Astrocyte of the spinal cord (primary cell): Measurements from ENCODE around the gene USP7.

ENCODE experiments used
- DNase-seq: peaks from one replicate; pipeline ENCODE4 v3.0.0; 2011; ENCODE audit warnings: low read depth, low spot score
- H3K4me3 ChIP-seq: 2 replicates; pipeline ENCODE4 v1.5.1; 2011; ENCODE audit warnings: low read depth, mild to moderate bottlenecking, low read length, moderate library complexity
- in situ Hi-C: cut with HindIII; loops from 2 replicates; pipeline ENCODE4 v1.10.0; 2017; ENCODE audit warnings: low sequenced_read_pairs
- TF ChIP-seq, protein P1 (sequence below): IDR thresholded peaks from 2 replicates; pipeline ENCODE4 v1.5.1; 2012; ENCODE audit warnings: low read depth, mild to moderate bottlenecking, low read length, inconsistent platforms

USP7 gene

DNA sequence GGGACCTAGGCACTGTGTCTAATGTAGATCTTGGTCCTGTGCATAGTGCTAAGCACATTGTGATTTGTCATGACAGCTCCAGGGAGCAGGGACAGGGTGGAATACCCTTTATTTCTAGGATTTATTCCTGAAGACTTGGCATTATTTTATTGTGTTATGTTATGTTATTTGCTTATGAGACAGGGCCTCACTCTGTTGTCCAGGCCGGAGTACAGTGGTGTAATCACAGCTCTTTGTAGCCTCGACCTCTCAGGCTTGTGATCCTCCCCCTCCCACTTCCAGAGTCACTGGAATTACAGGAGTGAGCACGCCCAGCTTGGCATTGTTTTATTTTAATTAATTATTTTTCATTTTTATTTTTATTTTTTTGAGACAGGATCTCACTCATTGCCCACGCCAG, 40.5 kb upstream of the USP7 start:
- no peak for DNase-seq
- TF ChIP-seq, protein P1, sequence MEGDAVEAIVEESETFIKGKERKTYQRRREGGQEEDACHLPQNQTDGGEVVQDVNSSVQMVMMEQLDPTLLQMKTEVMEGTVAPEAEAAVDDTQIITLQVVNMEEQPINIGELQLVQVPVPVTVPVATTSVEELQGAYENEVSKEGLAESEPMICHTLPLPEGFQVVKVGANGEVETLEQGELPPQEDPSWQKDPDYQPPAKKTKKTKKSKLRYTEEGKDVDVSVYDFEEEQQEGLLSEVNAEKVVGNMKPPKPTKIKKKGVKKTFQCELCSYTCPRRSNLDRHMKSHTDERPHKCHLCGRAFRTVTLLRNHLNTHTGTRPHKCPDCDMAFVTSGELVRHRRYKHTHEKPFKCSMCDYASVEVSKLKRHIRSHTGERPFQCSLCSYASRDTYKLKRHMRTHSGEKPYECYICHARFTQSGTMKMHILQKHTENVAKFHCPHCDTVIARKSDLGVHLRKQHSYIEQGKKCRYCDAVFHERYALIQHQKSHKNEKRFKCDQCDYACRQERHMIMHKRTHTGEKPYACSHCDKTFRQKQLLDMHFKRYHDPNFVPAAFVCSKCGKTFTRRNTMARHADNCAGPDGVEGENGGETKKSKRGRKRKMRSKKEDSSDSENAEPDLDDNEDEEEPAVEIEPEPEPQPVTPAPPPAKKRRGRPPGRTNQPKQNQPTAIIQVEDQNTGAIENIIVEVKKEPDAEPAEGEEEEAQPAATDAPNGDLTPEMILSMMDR = no peak
- no peak overlapping the region for H3K4me3 ChIP-seq
- in situ Hi-C loops = no loop called here

DNA sequence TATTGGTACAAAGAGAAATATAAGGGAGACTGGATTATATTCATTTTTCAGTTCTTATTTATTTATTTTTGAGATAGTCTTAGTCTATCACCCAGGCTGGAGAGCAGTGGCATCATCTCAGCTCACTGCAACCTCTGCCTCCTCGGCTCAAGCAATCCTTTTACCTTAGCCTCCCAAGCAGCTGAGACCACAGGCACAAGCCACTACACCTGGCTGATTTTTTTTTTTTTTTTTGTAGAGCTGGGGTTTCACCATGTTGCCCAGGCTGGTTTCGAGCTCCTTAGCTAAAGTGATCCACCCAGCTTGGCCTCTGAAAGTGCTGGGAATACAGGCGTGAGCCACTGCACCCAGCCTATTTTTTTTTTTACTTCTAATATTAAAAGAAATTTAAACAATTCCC, 40.1 kb upstream of the USP7 start:
- in situ Hi-C loops = no loop called here
- no peak overlapping the region for H3K4me3 ChIP-seq
- DNase-seq = no peak
- TF ChIP-seq, protein P1 = no peak

DNA sequence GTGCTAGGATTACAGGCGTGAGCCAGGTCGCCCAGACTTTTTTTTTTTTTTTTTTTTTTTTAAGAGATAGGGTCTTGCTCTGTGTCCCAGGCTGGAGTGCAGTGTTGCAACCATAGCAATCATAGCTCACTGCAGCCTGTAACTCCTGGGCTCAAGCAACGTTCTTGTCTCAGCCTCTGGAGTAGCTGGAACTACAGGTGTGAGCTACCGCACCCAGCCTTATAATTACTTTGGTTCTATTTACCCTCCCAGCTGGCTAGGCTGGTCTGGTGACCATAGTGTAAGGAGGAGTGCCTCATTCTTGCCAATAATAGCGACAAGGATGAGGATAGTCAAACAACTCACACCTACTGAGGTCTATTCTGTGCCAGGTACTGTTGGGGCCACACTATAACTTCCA, 39.6 kb upstream of the USP7 start:
- in situ Hi-C loops = no loop called here
- no peak for DNase-seq
- TF ChIP-seq, protein P1 = no peak
- H3K4me3 ChIP-seq = no peak overlapping the region

DNA sequence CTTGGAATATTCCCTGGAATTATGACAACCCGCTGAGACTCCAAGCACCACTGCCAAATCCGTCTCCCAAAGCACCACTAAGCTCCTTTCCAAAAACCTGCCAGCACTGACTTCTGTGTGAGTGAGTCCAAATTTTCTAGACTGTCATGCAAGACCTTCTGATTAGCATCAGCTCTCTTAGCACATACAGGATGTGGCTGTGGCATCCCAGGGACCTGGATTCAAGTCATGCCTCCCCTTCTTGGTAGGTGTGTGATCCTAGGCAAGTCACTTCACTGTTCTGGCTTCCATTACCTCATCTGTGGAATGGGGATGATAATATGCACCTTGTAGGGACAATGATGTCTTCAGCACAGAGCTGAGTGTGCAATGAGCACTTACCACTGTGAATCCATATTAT, 38.3 kb upstream of the USP7 start:
- H3K4me3 ChIP-seq = no peak overlapping the region
- in situ Hi-C loops = no loop called here
- DNase-seq = no peak
- TF ChIP-seq, protein P1 = no peak

DNA sequence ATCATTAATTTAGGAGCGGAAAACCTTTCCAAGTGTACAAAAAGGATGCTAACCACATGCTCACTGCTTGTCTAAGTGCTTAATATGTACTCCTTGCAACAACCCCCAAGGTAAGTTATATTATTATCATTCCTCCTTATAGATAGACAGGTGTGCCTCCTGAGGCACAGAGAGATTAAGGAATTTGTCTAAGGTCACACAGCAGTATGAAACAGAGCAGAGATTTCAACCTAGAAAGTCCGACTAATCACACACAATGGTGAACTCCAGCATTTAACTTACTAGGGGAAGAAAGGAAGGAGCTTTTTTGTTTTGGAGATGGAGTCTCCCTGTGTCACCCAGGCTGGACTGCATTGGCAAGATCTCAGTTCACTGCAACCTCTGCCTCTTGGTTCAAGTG, 37.0 kb upstream of the USP7 start:
- no peak for DNase-seq
- in situ Hi-C loops = no loop called here
- H3K4me3 ChIP-seq = no peak overlapping the region
- TF ChIP-seq, protein P1 = no peak

DNA sequence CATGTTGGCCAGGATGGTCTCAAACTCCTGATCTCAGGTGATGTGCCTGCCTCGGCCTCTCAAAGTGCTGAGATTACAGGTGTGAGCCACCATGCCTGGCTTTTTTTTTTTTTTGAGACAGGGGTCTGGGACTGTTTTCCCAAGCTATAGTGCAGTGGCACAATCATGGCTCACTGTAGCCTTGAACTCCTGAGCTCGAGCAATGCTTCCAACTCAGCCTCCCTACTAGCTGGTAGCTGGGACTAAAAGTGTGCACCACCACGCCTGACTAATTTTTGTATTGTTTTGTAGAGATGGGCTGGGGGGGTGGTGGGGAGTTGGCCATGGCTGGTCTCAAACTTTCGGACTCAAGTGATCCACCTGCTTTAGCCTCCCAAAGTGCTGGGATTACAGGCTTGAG, 36.1 kb upstream of the USP7 start:
- no peak overlapping the region for H3K4me3 ChIP-seq
- in situ Hi-C loops = no loop called here
- DNase-seq = no peak
- TF ChIP-seq, protein P1 = no peak

DNA sequence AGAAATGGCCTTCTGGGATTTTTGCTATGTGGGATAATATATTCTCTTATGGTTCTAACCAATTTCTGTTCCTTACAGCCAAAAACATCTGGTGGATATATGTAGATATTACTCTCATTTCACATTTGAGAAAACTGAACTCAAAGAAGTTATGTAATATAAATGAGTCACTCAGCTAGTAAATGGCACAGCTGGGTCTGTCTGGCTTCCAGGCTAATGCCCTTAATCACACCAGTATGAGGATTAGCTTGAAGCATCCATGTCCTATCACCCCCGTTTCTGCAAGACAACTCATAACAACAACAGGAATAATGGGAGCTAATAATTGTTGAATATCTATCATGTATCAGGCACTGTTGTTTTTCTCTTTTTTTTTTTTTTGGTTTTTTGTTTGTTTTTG, 34.4 kb upstream of the USP7 start:
- peak; percentile 16 for DNase-seq
- in situ Hi-C loops = no loop called here
- no peak overlapping the region for H3K4me3 ChIP-seq
- TF ChIP-seq, protein P1 = no peak
